Measurements from ENCODE around the gene ADAMTS7.
"Not testable (repeated sequence)": the region's sequence is repeated elsewhere in the genome, so short reads cannot be mapped to it uniquely, and the experiment has no call there.

Gene ADAMTS7

DNA sequence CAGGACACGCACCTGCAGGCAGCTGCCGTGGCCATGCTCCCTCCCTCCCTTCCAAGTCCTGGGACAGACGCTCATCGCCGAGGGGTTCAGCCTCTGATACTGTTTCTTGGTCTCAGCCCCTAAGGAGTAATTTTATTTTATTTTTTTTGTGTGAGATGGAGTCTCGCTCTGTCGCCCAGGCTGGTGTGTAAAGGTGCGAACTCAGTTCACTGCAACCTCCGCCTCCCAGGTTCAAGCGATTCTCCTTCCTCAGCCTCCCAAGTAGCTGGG is 53.7 kb downstream of the ADAMTS7 start:
- Mint-ChIP-seq H3K4me1 (peaks cover 21% of the 10 kb centered on the region), H3K4me3 (no peak overlapping the region), H3K27me3 (no peaks in the 10 kb centered on the region), H3K27ac (ENCODE audit: low read depth) (peak overlapping the region; percentile 51), H3K9me3 (no peaks in the 10 kb centered on the region), H3K36me3 (ENCODE audit: insufficient read depth) (no peaks in the 10 kb centered on the region)
- ATAC-seq (replicated peaks; ENCODE audit: extremely low read depth, poor library complexity, severe bottlenecking): no peak
- DNase-seq (ENCODE audit: low spot score in 2 of 2): no peak

DNA sequence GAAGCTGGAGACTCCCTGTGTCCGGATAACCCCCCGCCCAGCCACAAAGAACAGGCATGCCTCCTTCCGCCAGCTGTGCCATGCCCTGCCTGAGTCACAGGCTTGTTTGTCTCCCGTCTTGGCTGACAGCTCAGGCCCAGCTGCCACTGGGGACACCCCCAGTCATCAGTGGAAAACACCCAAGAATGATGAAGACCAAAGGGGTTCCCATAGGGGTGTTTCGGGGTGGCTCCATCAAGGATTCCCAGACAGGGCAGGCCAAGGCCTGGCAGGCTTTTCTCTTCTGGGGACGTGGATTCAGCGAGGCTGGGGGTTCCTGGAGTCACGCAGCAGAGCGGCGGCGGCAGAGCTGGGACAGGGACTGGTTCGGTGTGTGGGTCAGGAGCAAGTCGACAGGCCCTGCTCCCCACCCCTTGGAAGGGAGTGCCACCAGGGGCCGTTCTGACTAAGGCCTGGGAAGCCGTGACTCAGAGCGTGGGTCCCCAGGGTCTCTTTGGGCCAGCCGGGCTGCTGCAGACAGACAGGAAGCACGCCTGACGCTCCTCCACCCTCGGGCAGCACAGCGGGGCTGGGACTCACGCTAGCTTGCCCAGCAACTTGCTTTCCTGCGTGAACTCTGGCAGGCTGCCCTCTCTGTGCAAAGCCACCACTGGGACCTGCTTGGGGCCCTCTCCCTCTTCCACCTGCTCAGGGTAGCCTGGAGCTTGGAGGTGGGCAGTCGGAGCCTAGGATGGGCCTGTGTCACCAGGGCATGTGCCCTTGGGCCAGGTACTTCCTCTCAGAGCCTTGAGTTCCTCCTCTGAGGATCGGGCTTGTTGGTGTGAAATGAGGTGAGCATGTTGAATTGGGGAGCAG is 54.3 kb downstream of the ADAMTS7 start:
- not testable (repeated sequence) for DNase-seq (ENCODE audit: low spot score in 2 of 2); H3K4me3 Mint-ChIP-seq; H3K36me3 Mint-ChIP-seq (ENCODE audit: insufficient read depth); H3K9me3 Mint-ChIP-seq; H3K27me3 Mint-ChIP-seq
- peaks cover 21% of the 10 kb centered on the region for H3K4me1 Mint-ChIP-seq
- peak; percentile 17 for ATAC-seq (replicated peaks; ENCODE audit: extremely low read depth, poor library complexity, severe bottlenecking)
- H3K27ac Mint-ChIP-seq (ENCODE audit: low read depth): peak overlapping the region; percentile 51

DNA sequence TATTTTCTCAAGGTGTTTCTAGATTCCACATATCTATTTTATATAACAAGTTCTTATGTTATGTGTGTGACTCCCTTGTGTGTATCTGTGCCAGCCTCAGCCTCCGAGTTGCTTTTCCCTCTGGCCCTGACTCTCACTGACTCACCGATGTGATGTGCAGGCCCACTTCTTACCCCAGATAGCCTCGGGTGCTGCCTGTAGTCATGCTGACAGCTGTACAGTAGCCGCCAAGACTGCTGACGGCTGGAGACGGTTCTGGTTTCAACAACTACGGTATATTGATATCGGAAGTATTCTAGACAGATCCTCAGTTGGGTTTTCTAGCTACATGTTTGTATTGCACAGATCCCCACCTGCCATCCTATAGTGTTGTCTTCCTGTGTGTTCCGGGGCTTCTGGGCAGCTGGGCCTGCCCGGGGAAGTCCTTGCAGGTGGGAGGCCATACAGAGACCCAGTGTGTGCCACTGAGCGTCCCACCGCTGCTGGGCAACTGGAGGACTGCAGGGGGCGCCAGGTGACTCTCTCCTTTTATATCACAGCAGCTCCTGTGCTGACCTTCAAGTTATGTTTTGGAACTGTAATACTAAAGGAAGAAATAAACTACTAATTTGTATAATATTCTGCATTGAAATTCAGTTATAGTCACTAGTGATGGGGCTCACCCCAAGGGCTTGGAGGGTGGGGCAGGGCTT is 55.2 kb downstream of the ADAMTS7 start:
- not testable (repeated sequence) for H3K36me3 Mint-ChIP-seq (ENCODE audit: insufficient read depth); ATAC-seq (replicated peaks; ENCODE audit: extremely low read depth, poor library complexity, severe bottlenecking); H3K4me3 Mint-ChIP-seq; H3K27me3 Mint-ChIP-seq; H3K27ac Mint-ChIP-seq (ENCODE audit: low read depth); H3K9me3 Mint-ChIP-seq; DNase-seq (ENCODE audit: low spot score in 2 of 2)
- H3K4me1 Mint-ChIP-seq: peaks cover 13% of the 10 kb centered on the region

DNA sequence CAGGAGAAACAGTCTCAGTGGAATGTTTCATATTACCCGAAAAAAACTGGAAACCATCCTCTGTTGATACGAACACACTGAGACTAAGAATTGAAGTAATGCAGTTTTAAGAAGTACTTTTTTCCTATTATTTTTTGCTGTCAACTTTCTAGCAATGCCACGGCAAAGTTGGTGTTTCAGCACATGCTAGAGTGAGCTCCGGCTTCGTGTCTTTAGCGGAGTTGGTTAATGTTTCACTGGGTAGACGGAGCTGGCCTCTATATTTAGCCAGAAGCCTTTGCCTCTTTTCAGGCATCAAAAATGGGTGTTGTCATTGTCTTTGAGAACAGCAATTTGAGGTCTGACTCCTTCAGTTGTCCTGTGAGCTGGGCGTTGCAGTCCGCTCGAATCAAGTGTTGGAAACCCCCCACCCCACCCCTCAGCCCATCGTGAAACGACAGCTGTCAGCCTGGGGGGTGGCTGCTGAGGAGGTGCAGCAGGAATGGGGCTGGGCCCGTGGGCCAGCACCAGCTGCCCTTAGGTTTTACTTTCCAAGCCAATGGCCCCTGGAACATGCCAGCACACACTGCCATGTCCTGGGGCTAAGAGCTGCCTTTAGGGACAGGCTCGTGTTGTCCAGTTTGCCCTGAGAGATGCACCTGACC is 56.5 kb downstream of the ADAMTS7 start:
- H3K36me3 Mint-ChIP-seq (ENCODE audit: insufficient read depth); H3K27me3 Mint-ChIP-seq; H3K9me3 Mint-ChIP-seq; H3K27ac Mint-ChIP-seq (ENCODE audit: low read depth); H3K4me3 Mint-ChIP-seq; DNase-seq (ENCODE audit: low spot score in 2 of 2); ATAC-seq (replicated peaks; ENCODE audit: extremely low read depth, poor library complexity, severe bottlenecking): not testable (repeated sequence)
- peaks cover 15% of the 10 kb centered on the region for H3K4me1 Mint-ChIP-seq

DNA sequence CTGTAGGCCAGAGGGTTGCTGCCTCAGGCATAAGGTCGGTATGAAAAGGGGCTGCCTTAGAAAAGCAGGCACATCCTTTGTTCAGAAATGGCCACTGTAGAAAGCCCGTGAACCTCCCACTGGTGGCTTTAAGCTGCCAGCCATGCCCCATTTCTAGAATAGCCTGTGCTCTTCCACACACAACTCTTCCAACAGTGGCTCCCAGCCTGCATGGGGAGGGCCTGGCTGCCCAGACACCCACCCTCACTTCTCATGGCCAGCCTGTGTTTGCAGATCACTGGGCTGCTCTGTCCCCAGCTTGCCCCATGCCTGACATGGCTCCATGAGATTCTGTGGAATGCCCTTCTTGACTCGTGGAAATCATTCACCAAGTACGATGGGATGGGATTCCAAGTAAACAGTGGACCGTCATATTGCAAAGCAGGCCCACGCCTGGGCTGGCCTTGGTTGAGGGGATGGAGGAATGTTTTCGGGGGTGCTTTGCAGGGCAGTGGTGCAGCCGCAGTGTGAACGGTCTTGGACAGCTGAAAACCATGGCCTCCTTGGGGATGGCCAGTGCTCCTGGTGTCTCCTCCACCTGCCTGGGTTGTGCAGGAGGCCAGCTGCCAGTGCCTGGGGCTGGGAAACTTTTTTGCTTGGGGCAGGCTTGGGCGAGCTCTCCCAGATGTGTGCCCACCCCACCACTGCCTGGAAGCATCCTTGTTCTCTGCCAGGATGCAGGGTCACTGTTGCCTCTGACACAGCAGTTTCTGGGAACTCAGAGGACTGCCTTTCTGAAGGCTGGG is 57.3 kb downstream of the ADAMTS7 start:
- H3K36me3 Mint-ChIP-seq (ENCODE audit: insufficient read depth); H3K9me3 Mint-ChIP-seq; H3K27me3 Mint-ChIP-seq; DNase-seq (ENCODE audit: low spot score in 2 of 2); H3K27ac Mint-ChIP-seq (ENCODE audit: low read depth); H3K4me3 Mint-ChIP-seq; ATAC-seq (replicated peaks; ENCODE audit: extremely low read depth, poor library complexity, severe bottlenecking): not testable (repeated sequence)
- H3K4me1 Mint-ChIP-seq: peaks cover 15% of the 10 kb centered on the region

DNA sequence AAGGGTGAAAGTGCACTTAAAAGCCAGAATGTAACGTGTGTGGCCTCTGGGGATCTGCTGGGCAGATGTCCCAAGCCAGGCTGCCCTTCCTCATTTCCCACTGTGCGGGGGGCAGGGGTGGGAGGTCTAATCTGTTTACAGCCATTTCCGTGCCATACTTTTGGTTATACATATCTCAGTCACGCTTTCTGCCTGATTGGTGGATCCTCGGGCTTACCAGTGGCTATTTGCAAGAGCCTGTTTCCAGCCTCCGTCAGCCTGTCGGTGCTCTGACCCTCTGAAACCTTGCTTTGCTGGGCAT is 58.0 kb downstream of the ADAMTS7 start:
- not testable (repeated sequence) for ATAC-seq (replicated peaks; ENCODE audit: extremely low read depth, poor library complexity, severe bottlenecking); H3K9me3 Mint-ChIP-seq; H3K27me3 Mint-ChIP-seq; H3K4me3 Mint-ChIP-seq; DNase-seq (ENCODE audit: low spot score in 2 of 2); H3K36me3 Mint-ChIP-seq (ENCODE audit: insufficient read depth); H3K27ac Mint-ChIP-seq (ENCODE audit: low read depth)
- H3K4me1 Mint-ChIP-seq: peaks cover 15% of the 10 kb centered on the region

DNA sequence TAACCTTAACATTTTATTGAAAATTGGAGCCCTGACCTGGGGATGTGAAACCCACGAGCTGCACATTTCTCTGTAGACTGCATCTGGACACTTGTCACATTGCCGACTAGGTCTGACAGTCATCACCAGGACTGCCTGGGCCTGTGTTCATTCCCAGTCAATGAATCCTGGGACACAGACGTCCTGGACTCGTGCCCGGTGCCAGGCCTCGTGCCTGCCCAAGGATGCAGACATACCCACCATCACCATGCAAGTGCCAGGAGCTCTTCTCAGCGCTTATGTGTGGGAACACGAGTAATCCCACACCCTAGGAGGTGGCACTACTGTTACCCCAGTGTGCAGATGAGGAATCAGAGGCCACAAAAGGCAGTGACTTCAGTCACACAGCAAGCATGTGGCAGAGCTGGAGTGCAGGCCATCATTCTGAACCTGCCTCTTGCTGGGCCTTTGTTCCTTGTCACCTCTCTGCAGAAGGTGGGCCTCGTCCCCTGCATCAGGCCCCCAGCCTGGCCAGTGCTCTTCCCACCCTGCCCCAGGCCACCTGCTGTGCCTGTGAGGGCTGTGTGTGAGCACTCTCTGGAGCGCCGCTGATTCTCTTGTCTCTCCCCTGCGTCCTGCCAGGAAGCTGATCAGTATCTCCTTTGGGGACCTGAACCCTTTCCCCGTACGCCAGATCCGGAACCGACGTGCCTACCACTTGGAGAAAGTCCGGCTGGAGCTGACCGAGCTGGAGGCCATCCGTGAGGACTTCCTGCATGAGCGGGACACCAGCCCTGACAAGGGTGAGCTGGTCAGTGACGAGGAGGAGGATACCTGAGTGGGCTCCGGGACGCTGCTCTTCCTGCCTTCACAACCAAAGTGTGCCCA is 58.5 kb downstream of the ADAMTS7 start:
- no peak overlapping the region for H3K4me3 Mint-ChIP-seq
- no peaks in the 10 kb centered on the region for H3K27me3 Mint-ChIP-seq
- peaks cover 15% of the 10 kb centered on the region for H3K4me1 Mint-ChIP-seq
- no peak for DNase-seq (ENCODE audit: low spot score in 2 of 2)
- no peaks in the 10 kb centered on the region for H3K9me3 Mint-ChIP-seq
- H3K27ac Mint-ChIP-seq (ENCODE audit: low read depth): no peak overlapping the region
- no peak for ATAC-seq (replicated peaks; ENCODE audit: extremely low read depth, poor library complexity, severe bottlenecking)
- H3K36me3 Mint-ChIP-seq (ENCODE audit: insufficient read depth): peaks cover 2% of the 10 kb centered on the region

DNA sequence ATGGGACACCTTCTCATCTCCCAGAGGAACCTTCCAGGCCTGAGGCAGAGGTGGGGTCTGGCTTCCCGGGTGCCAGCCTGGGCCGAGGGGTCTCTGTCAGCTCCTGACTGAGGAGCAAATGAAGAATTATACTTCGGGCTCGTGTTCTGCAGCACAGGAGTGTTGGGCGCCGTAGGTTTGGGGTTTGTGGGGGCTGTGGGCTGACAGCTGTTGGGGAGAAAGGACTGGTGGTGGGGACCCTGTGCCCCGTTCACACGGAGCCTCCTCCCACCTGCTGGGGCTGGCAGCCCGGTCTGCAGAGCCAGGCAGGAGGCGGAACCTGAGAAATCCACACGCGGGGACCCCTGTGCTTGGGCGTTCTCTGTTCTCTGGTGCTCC is 59.7 kb downstream of the ADAMTS7 start:
- Mint-ChIP-seq H3K4me3 (no peak overlapping the region), H3K9me3 (no peaks in the 10 kb centered on the region), H3K36me3 (ENCODE audit: insufficient read depth) (peaks cover 2% of the 10 kb centered on the region), H3K27ac (ENCODE audit: low read depth) (no peak overlapping the region), H3K27me3 (no peaks in the 10 kb centered on the region), H3K4me1 (peaks cover 6% of the 10 kb centered on the region)
- no peak for ATAC-seq (replicated peaks; ENCODE audit: extremely low read depth, poor library complexity, severe bottlenecking)
- DNase-seq (ENCODE audit: low spot score in 2 of 2): no peak

DNA sequence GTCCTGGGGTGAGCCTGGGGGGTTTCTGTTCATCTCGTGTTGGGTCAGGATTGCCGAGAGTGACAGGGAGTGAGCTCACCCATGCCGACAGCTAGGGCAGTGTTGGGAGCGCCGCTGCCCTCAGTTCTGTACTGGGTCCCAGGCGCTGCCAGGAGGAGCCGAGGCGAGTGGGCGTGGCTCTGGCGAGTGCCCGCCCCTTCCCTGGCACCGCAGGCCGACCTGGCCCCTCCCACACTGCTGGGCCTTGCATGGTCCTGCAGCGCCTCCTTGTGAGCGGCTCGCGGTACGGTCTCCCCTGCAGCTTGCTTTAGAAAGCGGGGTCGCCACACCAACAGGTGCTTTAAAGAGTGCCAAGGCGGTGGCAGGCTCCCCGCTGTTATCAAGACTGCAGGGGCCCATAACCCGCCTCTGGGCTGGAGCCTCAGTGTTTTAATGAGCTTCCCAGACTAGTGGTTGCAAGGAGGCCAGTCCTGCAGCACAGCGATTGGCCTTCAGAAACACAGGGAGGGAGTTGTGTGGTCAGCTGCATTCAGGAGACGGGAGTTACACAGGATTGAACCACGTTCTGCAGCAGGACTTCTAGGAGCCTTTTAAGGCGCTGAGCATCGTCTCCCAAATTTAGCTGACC is 60.2 kb downstream of the ADAMTS7 start:
- ATAC-seq (replicated peaks; ENCODE audit: extremely low read depth, poor library complexity, severe bottlenecking) (peak; percentile 94), DNase-seq (ENCODE audit: low spot score in 2 of 2) (peak; percentile 87 to 89)
- H3K27me3 Mint-ChIP-seq; H3K9me3 Mint-ChIP-seq; H3K36me3 Mint-ChIP-seq (ENCODE audit: insufficient read depth); H3K27ac Mint-ChIP-seq (ENCODE audit: low read depth); H3K4me1 Mint-ChIP-seq: not testable (repeated sequence)
- H3K4me3 Mint-ChIP-seq: peak overlapping the region; percentile 55

DNA sequence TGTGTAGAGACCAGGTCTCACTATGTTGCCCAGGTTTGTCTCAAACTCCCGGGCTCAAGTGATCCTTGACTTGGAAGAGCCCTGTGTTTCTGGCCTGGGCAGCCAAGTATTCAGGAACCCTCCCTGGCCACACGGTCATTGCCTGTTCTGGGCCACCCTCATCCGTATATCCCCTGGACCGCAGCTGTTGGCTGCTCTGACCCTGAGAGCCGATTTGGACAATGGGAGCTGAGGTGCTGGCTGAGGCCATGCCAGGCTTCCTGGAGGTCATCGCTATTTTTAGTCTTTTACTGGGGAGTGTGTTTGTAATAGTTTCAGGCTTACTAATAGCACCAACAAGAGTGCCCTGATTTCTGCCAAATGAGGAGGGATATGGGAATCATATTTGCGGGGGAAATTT is 60.7 kb downstream of the ADAMTS7 start:
- H3K4me1 Mint-ChIP-seq: peaks cover 6% of the 10 kb centered on the region
- no peak overlapping the region for H3K27ac Mint-ChIP-seq (ENCODE audit: low read depth)
- no peaks in the 10 kb centered on the region for H3K27me3 Mint-ChIP-seq
- no peak for ATAC-seq (replicated peaks; ENCODE audit: extremely low read depth, poor library complexity, severe bottlenecking)
- H3K4me3 Mint-ChIP-seq: peak overlapping the region; percentile 55
- DNase-seq (ENCODE audit: low spot score in 2 of 2): no peak
- H3K36me3 Mint-ChIP-seq (ENCODE audit: insufficient read depth): peaks cover 2% of the 10 kb centered on the region
- no peaks in the 10 kb centered on the region for H3K9me3 Mint-ChIP-seq

DNA sequence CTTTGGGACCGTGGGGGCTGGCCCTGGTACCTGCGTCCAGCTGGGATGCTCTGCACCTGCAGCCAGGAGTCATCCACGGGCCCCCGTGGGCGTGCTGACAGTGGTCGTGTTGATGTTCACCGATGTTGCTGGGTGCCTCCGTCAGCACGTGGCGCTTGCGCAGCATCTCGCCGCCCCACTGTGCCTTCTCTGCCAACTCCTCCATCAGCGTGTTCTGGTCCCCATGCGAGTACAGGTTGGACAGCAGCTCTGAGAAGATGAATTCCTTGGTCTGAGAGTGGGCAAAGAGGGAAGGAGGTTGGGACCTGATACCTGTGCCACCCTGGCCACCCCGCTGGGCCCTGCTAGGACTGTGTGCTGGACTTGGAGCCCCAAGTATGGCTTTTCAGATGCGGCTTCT is 61.4 kb downstream of the ADAMTS7 start:
- DNase-seq (ENCODE audit: low spot score in 2 of 2) (no peak), ATAC-seq (replicated peaks; ENCODE audit: extremely low read depth, poor library complexity, severe bottlenecking) (no peak)
- no peak overlapping the region for H3K4me3 Mint-ChIP-seq
- peaks cover 2% of the 10 kb centered on the region for H3K36me3 Mint-ChIP-seq (ENCODE audit: insufficient read depth)
- H3K27me3 Mint-ChIP-seq: no peaks in the 10 kb centered on the region
- peaks cover 6% of the 10 kb centered on the region for H3K4me1 Mint-ChIP-seq
- no peak overlapping the region for H3K27ac Mint-ChIP-seq (ENCODE audit: low read depth)
- H3K9me3 Mint-ChIP-seq: no peaks in the 10 kb centered on the region

DNA sequence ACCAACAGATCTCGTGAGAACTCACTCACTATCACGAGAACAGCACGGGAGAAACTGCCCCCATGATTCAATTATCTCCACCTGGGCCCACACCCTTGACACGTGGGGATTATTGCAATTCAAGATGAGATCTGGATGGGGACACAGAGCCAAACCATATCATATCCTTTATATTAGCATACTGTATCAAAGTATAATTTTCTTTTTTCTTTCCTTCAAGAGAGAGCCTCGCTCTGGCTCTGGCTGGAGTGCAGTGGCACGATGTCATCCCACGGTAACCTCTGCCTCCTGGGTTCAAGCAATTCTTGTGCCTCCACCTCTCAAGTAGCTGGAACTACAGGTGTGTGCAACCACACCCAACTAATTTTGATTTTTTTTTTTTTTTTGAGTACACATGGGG is 63.4 kb downstream of the ADAMTS7 start:
- DNase-seq (ENCODE audit: low spot score in 2 of 2); ATAC-seq (replicated peaks; ENCODE audit: extremely low read depth, poor library complexity, severe bottlenecking); H3K9me3 Mint-ChIP-seq; H3K36me3 Mint-ChIP-seq (ENCODE audit: insufficient read depth); H3K27ac Mint-ChIP-seq (ENCODE audit: low read depth); H3K4me1 Mint-ChIP-seq; H3K27me3 Mint-ChIP-seq; H3K4me3 Mint-ChIP-seq: not testable (repeated sequence)
